RWPE2 (cell line): Measurements from ENCODE around the gene HDAC11.

ENCODE experiments used
- ATAC-seq: fragments of 200-7000 bp; cut with Tn5 transposase; 3 replicates; pipeline ENCODE4 v1.9.1; 2021; ENCODE audit warnings: low read depth
- DNase-seq: peaks from one replicate; pipeline ENCODE4 v3.0.0-alpha.2; 2020; ENCODE audit warnings: low spot score
- H3K27ac ChIP-seq: fragments of 450-650 bp; 2 replicates; pipeline ENCODE4 v1.5.1; 2017; ENCODE audit warnings: mild to moderate bottlenecking; ENCODE audit not compliant: poor library complexity, severe bottlenecking
- H3K27me3 ChIP-seq: fragments of 250-450 bp; sonication (Bioruptor Pico); 2 replicates; pipeline ENCODE4 v1.5.1; 2021; ENCODE audit warnings: mild to moderate bottlenecking, moderate library complexity; ENCODE audit not compliant: insufficient read depth, poor library complexity, severe bottlenecking
- H3K36me3 ChIP-seq: fragments of 250-450 bp; sonication (Bioruptor Pico); 2 replicates; pipeline ENCODE4 v1.5.1; 2020; ENCODE audit warnings: low read depth, mild to moderate bottlenecking, moderate library complexity
- H3K4me1 ChIP-seq: fragments of 250-450 bp; sonication (Bioruptor Pico); 2 replicates; pipeline ENCODE4 v1.5.1; 2021; ENCODE audit warnings: mild to moderate bottlenecking, moderate library complexity; ENCODE audit not compliant: insufficient read depth, poor library complexity, severe bottlenecking
- H3K4me3 ChIP-seq: fragments of 250-450 bp; sonication (Bioruptor Pico); 2 replicates; pipeline ENCODE4 v1.5.1; 2021; ENCODE audit warnings: mild to moderate bottlenecking, moderate library complexity; ENCODE audit not compliant: severe bottlenecking
- H3K9me3 ChIP-seq: fragments of 250-450 bp; sonication (Bioruptor Pico); 2 replicates; pipeline ENCODE4 v1.5.1; 2021; ENCODE audit warnings: mild to moderate bottlenecking, moderate library complexity; ENCODE audit not compliant: severe bottlenecking
- TF ChIP-seq, protein P1 (sequence below): fragments of 450-650 bp; IDR thresholded peaks from one replicate; pipeline ENCODE4 v1.5.1; 2017; ENCODE audit warnings: mild to moderate bottlenecking, moderate library complexity; ENCODE audit not compliant: poor library complexity, severe bottlenecking

HDAC11 gene

DNA sequence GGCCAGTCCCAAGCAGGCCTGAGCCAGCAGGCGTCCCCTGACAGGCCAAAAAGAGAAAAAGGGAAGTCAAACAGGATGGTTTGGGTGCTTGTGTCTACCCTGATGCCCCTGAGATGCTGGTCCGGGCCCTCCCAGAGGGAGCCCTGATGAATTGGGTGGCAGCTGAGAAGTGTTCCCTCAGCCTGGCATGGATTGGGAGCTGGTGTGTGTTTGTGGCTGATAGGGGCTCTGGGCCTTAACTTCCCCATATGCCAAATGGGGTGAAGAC is 70.3 kb downstream of the HDAC11 start:
- DNase-seq = no peak
- TF ChIP-seq, protein P1, sequence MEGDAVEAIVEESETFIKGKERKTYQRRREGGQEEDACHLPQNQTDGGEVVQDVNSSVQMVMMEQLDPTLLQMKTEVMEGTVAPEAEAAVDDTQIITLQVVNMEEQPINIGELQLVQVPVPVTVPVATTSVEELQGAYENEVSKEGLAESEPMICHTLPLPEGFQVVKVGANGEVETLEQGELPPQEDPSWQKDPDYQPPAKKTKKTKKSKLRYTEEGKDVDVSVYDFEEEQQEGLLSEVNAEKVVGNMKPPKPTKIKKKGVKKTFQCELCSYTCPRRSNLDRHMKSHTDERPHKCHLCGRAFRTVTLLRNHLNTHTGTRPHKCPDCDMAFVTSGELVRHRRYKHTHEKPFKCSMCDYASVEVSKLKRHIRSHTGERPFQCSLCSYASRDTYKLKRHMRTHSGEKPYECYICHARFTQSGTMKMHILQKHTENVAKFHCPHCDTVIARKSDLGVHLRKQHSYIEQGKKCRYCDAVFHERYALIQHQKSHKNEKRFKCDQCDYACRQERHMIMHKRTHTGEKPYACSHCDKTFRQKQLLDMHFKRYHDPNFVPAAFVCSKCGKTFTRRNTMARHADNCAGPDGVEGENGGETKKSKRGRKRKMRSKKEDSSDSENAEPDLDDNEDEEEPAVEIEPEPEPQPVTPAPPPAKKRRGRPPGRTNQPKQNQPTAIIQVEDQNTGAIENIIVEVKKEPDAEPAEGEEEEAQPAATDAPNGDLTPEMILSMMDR = no peak
- Histone ChIP-seq H3K36me3 (no peaks in the 10 kb centered on the region), H3K9me3 (no peaks in the 10 kb centered on the region), H3K4me3 (no peak overlapping the region), H3K27ac (no peak overlapping the region), H3K4me1 (peaks cover 14% of the 10 kb centered on the region), H3K27me3 (no peaks in the 10 kb centered on the region)
- no peak for ATAC-seq

DNA sequence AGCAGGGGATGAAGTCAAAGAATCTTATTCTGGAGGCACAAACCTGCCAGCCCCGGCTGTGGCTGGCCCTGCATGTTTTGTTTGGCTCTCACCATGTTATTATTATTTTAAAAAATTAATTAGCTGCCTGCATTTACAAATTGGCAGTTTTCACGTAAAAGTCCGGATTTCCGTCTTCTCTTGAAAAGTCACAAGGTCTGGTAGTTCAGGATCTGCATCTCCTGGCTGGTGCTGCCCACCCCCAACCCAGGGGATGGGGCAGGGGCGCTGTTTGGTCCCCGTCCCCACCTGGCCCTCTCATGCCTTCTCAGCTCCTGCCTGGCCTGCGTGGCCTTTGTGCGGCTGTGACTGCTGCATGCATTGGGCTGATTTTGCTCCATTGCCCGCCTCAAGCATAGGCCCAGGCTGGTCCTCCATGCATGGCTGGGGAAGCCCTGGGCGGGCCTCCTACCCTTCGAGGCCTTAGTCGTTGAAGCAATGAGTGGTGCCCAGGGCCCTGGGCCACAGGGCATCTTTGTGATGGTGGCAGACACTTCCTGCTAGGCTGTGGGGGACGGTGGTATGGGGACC is 70.8 kb downstream of the HDAC11 start:
- Histone ChIP-seq H3K9me3 (no peaks in the 10 kb centered on the region), H3K4me3 (no peak overlapping the region), H3K27ac (no peak overlapping the region), H3K27me3 (no peaks in the 10 kb centered on the region), H3K4me1 (peaks cover 14% of the 10 kb centered on the region), H3K36me3 (no peaks in the 10 kb centered on the region)
- ATAC-seq = no peak
- DNase-seq = no peak
- TF ChIP-seq, protein P1 = no peak

DNA sequence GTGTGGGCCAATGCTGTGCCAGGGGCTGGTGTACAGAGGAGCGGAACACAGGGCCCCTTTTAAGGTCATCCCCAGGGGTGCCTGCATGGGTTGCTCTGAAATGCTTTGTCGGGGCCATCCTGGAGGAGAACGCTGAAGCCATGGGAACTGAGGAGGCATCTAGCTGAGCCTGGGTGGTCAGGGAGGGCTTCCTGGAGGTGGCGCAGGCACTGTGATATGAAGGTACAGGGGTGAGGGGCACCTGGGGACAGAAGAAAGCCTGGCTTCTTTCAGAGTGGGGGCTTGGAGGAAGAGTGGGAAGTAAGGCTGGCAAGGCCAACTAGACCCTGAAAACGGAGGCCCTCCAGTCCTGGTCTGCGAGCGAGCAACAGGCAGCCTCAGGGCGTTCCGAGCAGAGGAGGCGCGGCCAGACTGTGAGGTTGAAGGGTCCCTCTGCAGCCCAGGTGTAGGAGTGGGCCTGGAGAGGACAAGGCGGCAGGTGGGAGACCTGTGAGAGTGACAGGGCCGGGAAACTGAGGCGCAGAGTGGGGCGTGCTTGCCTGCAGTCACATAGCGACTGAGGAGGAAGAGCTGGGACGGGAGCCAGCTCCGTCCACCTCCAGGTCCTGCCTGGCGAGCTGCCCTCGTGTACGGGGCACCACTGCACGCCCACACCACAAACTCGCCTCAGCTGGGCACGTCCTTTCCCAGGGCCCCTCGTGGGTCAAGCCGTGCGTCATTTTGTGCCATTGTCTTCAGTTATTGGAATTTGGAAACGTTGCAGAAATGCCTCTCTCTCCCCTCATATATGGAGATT is 72.9 kb downstream of the HDAC11 start:
- peaks cover 6% of the 10 kb centered on the region for H3K4me1 ChIP-seq
- TF ChIP-seq, protein P1 = no peak

DNA sequence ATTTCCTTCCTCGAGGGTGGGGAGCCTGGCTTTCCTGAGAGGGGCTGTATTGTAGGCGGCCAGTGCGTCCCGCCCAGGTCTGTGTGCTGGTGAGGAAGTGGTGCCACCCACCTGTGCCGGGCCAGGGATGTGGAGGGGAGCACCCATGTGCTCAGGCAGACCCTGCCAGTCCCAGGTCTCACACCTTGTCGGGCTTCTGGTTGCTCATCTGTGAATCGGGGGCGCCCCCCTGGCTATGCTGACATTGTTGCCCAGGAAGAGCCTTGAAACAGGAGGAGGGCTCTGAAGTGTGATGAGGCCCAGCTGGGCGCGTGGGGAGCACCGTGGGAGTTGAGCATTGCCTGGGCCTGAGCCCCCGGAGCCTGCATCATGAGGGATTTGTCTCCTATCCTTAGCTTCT is 73.6 kb downstream of the HDAC11 start:
- TF ChIP-seq, protein P1 = no peak
- ATAC-seq (no peak), DNase-seq (no peak)
- no peak overlapping the region for H3K27ac ChIP-seq
- no peaks in the 10 kb centered on the region for H3K9me3 ChIP-seq
- no peaks in the 10 kb centered on the region for H3K4me1 ChIP-seq
- no peaks in the 10 kb centered on the region for H3K36me3 ChIP-seq
- H3K27me3 ChIP-seq = no peaks in the 10 kb centered on the region
- H3K4me3 ChIP-seq = no peak overlapping the region

More for the DNA sequence above, 72.9 kb downstream of the HDAC11 start:
- ATAC-seq = no peak
- Histone ChIP-seq H3K9me3 (no peaks in the 10 kb centered on the region), H3K27me3 (no peaks in the 10 kb centered on the region), H3K4me3 (no peak overlapping the region), H3K27ac (no peak overlapping the region), H3K36me3 (no peaks in the 10 kb centered on the region)
- no peak for DNase-seq

DNA sequence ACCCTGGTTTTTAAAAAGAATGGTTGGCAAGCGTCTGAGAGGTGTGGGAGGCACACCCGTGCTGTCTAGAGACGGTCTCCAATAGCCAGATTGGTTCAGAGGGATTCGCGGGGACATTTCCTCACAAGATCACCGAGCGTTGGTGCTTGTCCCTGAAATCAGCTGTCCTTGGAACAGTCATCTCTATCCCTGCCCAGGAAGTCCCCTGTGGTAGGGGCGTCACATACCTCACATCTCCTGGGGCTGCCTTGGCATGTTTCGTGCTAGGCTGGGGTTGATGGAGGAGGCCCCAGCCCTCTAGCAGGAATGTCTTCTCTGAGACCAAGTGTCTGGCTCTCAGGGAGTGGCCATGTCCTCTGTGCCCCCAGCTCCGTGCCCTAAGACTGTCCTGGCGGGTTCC is 75.6 kb downstream of the HDAC11 start:
- Histone ChIP-seq H3K4me3 (no peak overlapping the region), H3K4me1 (no peaks in the 10 kb centered on the region), H3K27ac (no peak overlapping the region), H3K9me3 (no peaks in the 10 kb centered on the region), H3K36me3 (no peaks in the 10 kb centered on the region), H3K27me3 (no peaks in the 10 kb centered on the region)
- ATAC-seq (no peak), DNase-seq (no peak)
- TF ChIP-seq, protein P1 = no peak
